K562 (cell line): ENCODE data around the gene SAPCD1. TPM values are rescaled to one million over a fixed set of nuclear protein-coding genes. Genes with fewer than 3 reads are reported as not detected.

ENCODE experiments used
- ARHGAP35 ChIP-seq: fragments of 450-650 bp; IDR thresholded peaks from 2 replicates; pipeline ENCODE4 v1.6.1; 2018; ENCODE audit not compliant: partially characterized antibody
- CC2D1A ChIP-seq: fragments of 450-650 bp; IDR thresholded peaks from 2 replicates; pipeline ENCODE4 v1.6.1; 2017; ENCODE audit warnings: mild to moderate bottlenecking
- CEBPB ChIP-seq: fragments of 450-650 bp; IDR thresholded peaks from 2 replicates; pipeline ENCODE4 v1.6.1; 2016; ENCODE audit warnings: missing genetic modification characterization, missing compliant biosample characterization
- CHD2 ChIP-seq: IDR thresholded peaks from 2 replicates; pipeline ENCODE4 v1.6.1; 2011; ENCODE audit warnings: low read depth, low read length
- DACH1 ChIP-seq: fragments of 450-650 bp; IDR thresholded peaks from 2 replicates; pipeline ENCODE4 v1.6.1; 2018; ENCODE audit not compliant: partially characterized antibody
- FOXK1 ChIP-seq: sonication (generic); formaldehyde crosslinking; IDR thresholded peaks from 2 replicates; pipeline ENCODE4 v1.8.0; 2022; ENCODE audit warnings: missing genetic modification reagents, mild to moderate bottlenecking, borderline replicate concordance
- FUS ChIP-seq: fragments of 200-400 bp; formaldehyde crosslinking; optimal IDR thresholded peaks from 2 replicates; pipeline ENCODE3; 2017; ENCODE audit warnings: low read depth, low read length
- GATAD2B ChIP-seq: fragments of 450-650 bp; IDR thresholded peaks from 2 replicates; pipeline ENCODE4 v1.6.1; 2017; ENCODE audit warnings: mild to moderate bottlenecking, borderline replicate concordance
- KDM5B ChIP-seq: fragments of 200-600 bp; sonication (generic); IDR thresholded peaks from 2 replicates; pipeline ENCODE4 v1.6.1; 2012; ENCODE audit warnings: low read depth, mild to moderate bottlenecking, moderate library complexity, low read length, control low read depth, inconsistent platforms; ENCODE audit not compliant: insufficient replicate concordance
- KLF6 ChIP-seq: fragments of 250-450 bp; sonication (Bioruptor Pico); IDR thresholded peaks from 2 replicates; pipeline ENCODE4 v1.4.0; 2020; ENCODE audit warnings: mild to moderate bottlenecking, moderate library complexity, borderline replicate concordance
- LARP7 ChIP-seq: fragments of 450-650 bp; IDR thresholded peaks from 2 replicates; pipeline ENCODE4 v1.6.1; 2016
- MECOM ChIP-seq: fragments of 250-450 bp; sonication (Bioruptor Pico); IDR thresholded peaks from 2 replicates; pipeline ENCODE4 v1.8.0; 2022; ENCODE audit warnings: inconsistent platforms
- MEF2D ChIP-seq: conservative IDR thresholded peaks from 2 replicates; pipeline ENCODE4 v1.6.1; 2016; ENCODE audit warnings: low read depth, missing genetic modification characterization, missing compliant biosample characterization
- OTX1 ChIP-seq: fragments of 450-650 bp; formaldehyde crosslinking; IDR thresholded peaks from 2 replicates; pipeline ENCODE4 v1.4.0; 2022; ENCODE audit warnings: mild to moderate bottlenecking
- PCBP2 ChIP-seq: fragments of 200-400 bp; formaldehyde crosslinking; IDR thresholded peaks from 2 replicates; pipeline ENCODE4 v1.6.1; 2018; ENCODE audit warnings: low read length, low read depth, mild to moderate bottlenecking, moderate library complexity; ENCODE audit not compliant: poor library complexity, severe bottlenecking
- PHB ChIP-seq: fragments of 250-450 bp; sonication (Bioruptor Pico); IDR thresholded peaks from 2 replicates; pipeline ENCODE4 v1.5.0; 2021
- PHB2 ChIP-seq: fragments of 450-650 bp; IDR thresholded peaks from 2 replicates; pipeline ENCODE4 v1.6.1; 2017; ENCODE audit warnings: low read depth
- PHF21A ChIP-seq: fragments of 450-650 bp; IDR thresholded peaks from 2 replicates; pipeline ENCODE4 v1.6.1; 2017; ENCODE audit warnings: low read depth, borderline replicate concordance
- PRMT5 ChIP-seq: sonication (generic); formaldehyde crosslinking; IDR thresholded peaks from 2 replicates; pipeline ENCODE4 v1.5.0; 2020; ENCODE audit warnings: missing genetic modification reagents
- PTRF ChIP-seq: fragments of 450-650 bp; IDR thresholded peaks from 2 replicates; pipeline ENCODE4 v1.6.1; 2016; ENCODE audit warnings: mild to moderate bottlenecking, missing genetic modification characterization, missing compliant biosample characterization
- PYGO2 ChIP-seq: fragments of 450-650 bp; IDR thresholded peaks from 2 replicates; pipeline ENCODE4 v1.6.1; 2016; ENCODE audit warnings: mild to moderate bottlenecking, missing genetic modification characterization, moderate library complexity, missing compliant biosample characterization
- RFX1 ChIP-seq: fragments of 450-650 bp; IDR thresholded peaks from 2 replicates; pipeline ENCODE4 v1.6.1; 2016; ENCODE audit warnings: mild to moderate bottlenecking, moderate library complexity
- SMAD3 ChIP-seq: fragments of 450-650 bp; formaldehyde crosslinking; conservative IDR thresholded peaks from 2 replicates; pipeline ENCODE4 v1.4.0; 2020; ENCODE audit warnings: mild to moderate bottlenecking
- TEAD1 ChIP-seq, 2 experiments: fragments of 450-650 bp in 1 of 2; sonication (generic) in 1 of 2; formaldehyde crosslinking; IDR thresholded peaks; 2 replicates each; pipeline versions ENCODE4 v1.4.0 to v1.8.0; 2020 to 2022; ENCODE audit warnings: mild to moderate bottlenecking in 2 of 2, missing genetic modification reagents in 1 of 2
- YY1 ChIP-seq, 3 experiments: IDR thresholded peaks; 2 replicates each; pipeline ENCODE4 v1.6.1; 2011; ENCODE audit warnings: low read length in 2 of 3, mild to moderate bottlenecking in 2 of 3, moderate library complexity in 2 of 3, borderline replicate concordance in 1 of 3, control low read depth in 1 of 3, low read depth in 1 of 3; ENCODE audit not compliant: insufficient read depth in 3 of 3, insufficient replicate concordance in 2 of 3, control insufficient read depth in 1 of 3, insufficient read length in 1 of 3; ENCODE audit errors: extremely low read depth in 1 of 3
- ZBTB17 ChIP-seq: fragments of 450-650 bp; formaldehyde crosslinking; IDR thresholded peaks from 2 replicates; pipeline ENCODE4 v1.4.0; 2020; ENCODE audit warnings: mild to moderate bottlenecking
- ZNF3 ChIP-seq: fragments of 250-450 bp; sonication (Bioruptor Pico); IDR thresholded peaks from 2 replicates; pipeline ENCODE4 v1.5.0; 2021; ENCODE audit warnings: mild to moderate bottlenecking, moderate library complexity
- ZNF644 ChIP-seq: fragments of 200-800 bp; sonication (Bioruptor generic); IDR thresholded peaks from 2 replicates; pipeline ENCODE4 v1.6.1; 2016; ENCODE audit warnings: low read depth, missing genetic modification characterization, missing compliant biosample characterization
- polyA plus RNA-seq, 8 experiments: library from polyadenylated mRNA; depleted of rRNA in 4 of 8; stranded (reverse) in 5 of 8; unstranded in 3 of 8; fragments of >200 nt; fragmentation: Nextera tagmentation in 2 of 8; fragmentation: Illumina TruSeq in 1 of 8; extraction: Ambion mirVana in 2 of 8; extraction: Trizol in 1 of 8; gene quantifications; 2 replicates each; pipeline versions ENCODE4 v1.2.1 to v1.2.3, GENCODE V29; 2011 to 2014; ENCODE audit warnings: inconsistent platforms in 1 of 8, missing spikeins in 1 of 8
- total RNA-seq, 7 experiments: library from RNA; depleted of rRNA in 6 of 7; stranded (reverse); fragments of >200 nt in 6 of 7; fragmentation: Illumina TruSeq in 2 of 7; extraction: Trizol in 2 of 7; gene quantifications; 2 replicates each; pipeline versions ENCODE4 v1.2.1 to v1.2.3, GENCODE V29; 2011 to 2021; ENCODE audit warnings: low replicate concordance in 1 of 7
- TF ChIP-seq, protein P1 (sequence below): fragments of 250-450 bp; sonication (Bioruptor Pico); IDR thresholded peaks from 2 replicates; pipeline ENCODE4 v1.5.0; 2020; ENCODE audit warnings: mild to moderate bottlenecking, borderline replicate concordance

Gene SAPCD1
- total and polyA plus RNA-seq, 9 of the 15 experiments (the other 6 are each of a cell fraction or from before 2014, with no cell fraction given), result 2.6 to 30.2 (median 7.4) TPM

DNA sequence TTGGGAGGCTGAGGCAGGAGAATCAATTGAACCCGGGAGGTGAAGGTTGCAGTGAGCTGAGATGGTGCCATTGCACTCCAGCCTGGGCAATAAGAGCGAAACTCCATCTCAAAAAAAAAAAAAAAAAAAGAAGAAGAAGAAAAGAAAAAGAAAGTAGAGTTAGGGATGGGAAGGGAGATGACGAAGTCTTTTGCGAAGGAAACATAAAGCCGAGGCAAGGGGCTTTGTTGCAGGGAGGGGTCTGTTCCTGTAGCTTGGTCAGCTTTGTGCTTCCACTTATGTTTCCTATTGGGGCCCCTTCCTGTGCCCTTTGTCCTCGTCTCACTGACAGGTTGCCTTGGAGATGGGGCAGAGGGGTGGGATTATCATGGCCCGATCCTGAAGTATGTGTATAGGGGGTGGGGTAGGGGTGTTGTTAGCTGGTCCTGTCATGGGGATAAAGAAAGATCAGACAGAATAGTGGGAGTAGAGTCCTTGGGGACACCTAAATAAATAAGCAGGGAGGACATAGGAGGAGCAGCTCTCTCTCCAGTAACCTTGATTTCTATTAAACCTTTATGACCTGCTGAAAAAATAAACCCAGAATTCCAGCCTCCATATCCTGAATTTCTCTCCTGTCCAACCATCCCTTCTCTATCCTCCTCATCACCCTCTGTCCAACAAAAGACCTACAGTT lies 25.0 kb upstream of the SAPCD1 start (continued):
- TF ChIP-seq GATAD2B (no peak), PRMT5 (CRISPR knock-in tag) (no peak), PCBP2 (no peak), RFX1 (no peak), LARP7 (peak; percentile 94; the same call in 1 of the 2 replicates), ZBTB17 (CRISPR knock-in tag) (0 out of 2 replicates have a peak, but pooled peaks have one; percentile 24), KLF6 (CRISPR knock-in tag) (peak; percentile 17; the same call in 1 of the 2 replicates), MEF2D (tag) (peak; percentile 18; the same call in 1 of the 2 replicates), CEBPB (no peak), MECOM (no peak), PHB (CRISPR knock-in tag) (peak; percentile 88; the same call in 1 of the 2 replicates), TEAD1 (CRISPR knock-in tag; IDR thresholded peaks at IDR 0.05) (no peak), KDM5B (no peak), ZNF644 (tag) (no peak), SMAD3 (CRISPR knock-in tag) (0 out of 2 replicates have a peak, but pooled peaks have one; percentile 40), PYGO2 (tag) (peak; percentile 14; the same call in 1 of the 2 replicates), YY1 (IDR thresholded peaks at IDR 0.05; ENCODE audit: borderline replicate concordance in 1 of 3, control insufficient read depth in 1 of 3, extremely low read depth in 1 of 3, insufficient read depth in 3 of 3, insufficient read length in 1 of 3, insufficient replicate concordance in 2 of 3, low read depth in 1 of 3, low read length in 2 of 3) (no peak), CHD2 (no peak), PHF21A (no peak), PTRF (tag) (peak; percentile 46; the same call in 1 of the 2 replicates), CC2D1A (peak; percentile 32; the same call in 1 of the 2 replicates), FUS (no peak), FOXK1 (CRISPR knock-in tag) (0 out of 2 replicates have a peak, but pooled peaks have one; percentile 7), PHB2 (peak; percentile 65), OTX1 (CRISPR knock-in tag) (0 out of 2 replicates have a peak, but pooled peaks have one; percentile 17), DACH1 (no peak), ZNF3 (no peak), ARHGAP35 (peak; percentile 68)
- TF ChIP-seq, protein P1, sequence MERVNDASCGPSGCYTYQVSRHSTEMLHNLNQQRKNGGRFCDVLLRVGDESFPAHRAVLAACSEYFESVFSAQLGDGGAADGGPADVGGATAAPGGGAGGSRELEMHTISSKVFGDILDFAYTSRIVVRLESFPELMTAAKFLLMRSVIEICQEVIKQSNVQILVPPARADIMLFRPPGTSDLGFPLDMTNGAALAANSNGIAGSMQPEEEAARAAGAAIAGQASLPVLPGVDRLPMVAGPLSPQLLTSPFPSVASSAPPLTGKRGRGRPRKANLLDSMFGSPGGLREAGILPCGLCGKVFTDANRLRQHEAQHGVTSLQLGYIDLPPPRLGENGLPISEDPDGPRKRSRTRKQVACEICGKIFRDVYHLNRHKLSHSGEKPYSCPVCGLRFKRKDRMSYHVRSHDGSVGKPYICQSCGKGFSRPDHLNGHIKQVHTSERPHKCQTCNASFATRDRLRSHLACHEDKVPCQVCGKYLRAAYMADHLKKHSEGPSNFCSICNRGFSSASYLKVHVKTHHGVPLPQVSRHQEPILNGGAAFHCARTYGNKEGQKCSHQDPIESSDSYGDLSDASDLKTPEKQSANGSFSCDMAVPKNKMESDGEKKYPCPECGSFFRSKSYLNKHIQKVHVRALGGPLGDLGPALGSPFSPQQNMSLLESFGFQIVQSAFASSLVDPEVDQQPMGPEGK (CRISPR knock-in tag), result 0 out of 2 replicates have a peak, but pooled peaks have one; percentile 62
